ENCODE data around the gene SEPHS1. TPM values are rescaled to one million over a fixed set of nuclear protein-coding genes. Genes with fewer than 3 reads are reported as not detected.
"Not testable (repeated sequence)": the region's sequence is repeated elsewhere in the genome, so short reads cannot be mapped to it uniquely, and the experiment has no call there.

The SEPHS1 gene
- total and polyA plus RNA-seq, 8 donors, result 33.3 to 134 (median 108) TPM

- DNase-seq (no peak), ATAC-seq (no peak)
- TF ChIP-seq CTCF (IDR thresholded peaks at IDR 0.05), result no peak
These were observed 37.9 kb upstream of the SEPHS1 start for GRCh38 chr10:13386021-13386420.

GRCh38 chr10:13383399-13383761 lies 35.3 kb upstream of the SEPHS1 start:
- DNase-seq (peak; percentile 11 to 88 (median 68)), ATAC-seq (peak; percentile 96)
- no peak for TF ChIP-seq CTCF (IDR thresholded peaks at IDR 0.05)
- intact Hi-C loops (cut with DNase I), result no loop called here
- Histone ChIP-seq H3K27me3 (peaks cover 9 to 43% of the 10 kb centered on the region in 2 donors), H3K4me3 (peak overlapping the region; percentile 9 to 10), H3K9me3 (no peaks in the 10 kb centered on the region), H3K4me1 (peaks cover 0 to 4% of the 10 kb centered on the region in 2 donors), H3K36me3 (no peaks in the 10 kb centered on the region), H3K27ac (peak overlapping the region; percentile 80 to 83)

More at GRCh38 chr10:13386021-13386420, 37.9 kb upstream of the SEPHS1 start:
- intact Hi-C loops (cut with DNase I), result no loop called here
- Histone ChIP-seq H3K27ac (no peak overlapping the region), H3K4me1 (peaks cover 0 to 4% of the 10 kb centered on the region in 2 donors), H3K36me3 (no peaks in the 10 kb centered on the region), H3K9me3 (no peaks in the 10 kb centered on the region), H3K4me3 (no peak overlapping the region), H3K27me3 (peaks cover 9 to 40% of the 10 kb centered on the region in 2 donors)

GRCh38 chr10:13382703-13383398 lies 34.8 kb upstream of the SEPHS1 start:
- Histone ChIP-seq H3K4me1 (peaks cover 0 to 4% of the 10 kb centered on the region in 2 donors), H3K9me3 (no peaks in the 10 kb centered on the region), H3K36me3 (no peaks in the 10 kb centered on the region), H3K27ac (peak overlapping the region; percentile 80 to 83), H3K27me3 (peaks cover 9 to 43% of the 10 kb centered on the region in 2 donors), H3K4me3 (peak overlapping the region; percentile 9 to 10)
- peak in 3 of 4 donors; percentile 8 to 44 (median 13) for DNase-seq
- intact Hi-C loops (cut with DNase I), result no loop called here
- no peak for TF ChIP-seq CTCF (IDR thresholded peaks at IDR 0.05)
- peak; percentile 85 for ATAC-seq

- H3K27me3 ChIP-seq, result peaks cover 9 to 34% of the 10 kb centered on the region in 2 donors
- not testable (repeated sequence) for H3K9me3 ChIP-seq, H3K4me1 ChIP-seq, H3K27ac ChIP-seq, ATAC-seq, H3K4me3 ChIP-seq, H3K36me3 ChIP-seq, DNase-seq
- intact Hi-C loops (cut with DNase I), result loop anchor here in 1 of 2 donors (10.0 kb wide), 1 partner anchor 166 kb away; no protein-coding TSS in a partner anchor
These were observed 31.0 kb upstream of the SEPHS1 start for GRCh38 chr10:13379061-13379460.

GRCh38 chr10:13376746-13377145 lies 28.7 kb upstream of the SEPHS1 start:
- Histone ChIP-seq H3K4me3 (no peak overlapping the region), H3K27me3 (peaks cover 4 to 11% of the 10 kb centered on the region in 2 donors), H3K4me1 (no peaks in the 10 kb centered on the region), H3K9me3 (no peaks in the 10 kb centered on the region), H3K27ac (no peak overlapping the region), H3K36me3 (no peaks in the 10 kb centered on the region)
- intact Hi-C loops (cut with DNase I), result loop anchor here in 1 of 2 donors (10.0 kb wide), 1 partner anchor 168 kb away; no protein-coding TSS in a partner anchor
- TF ChIP-seq CTCF (IDR thresholded peaks at IDR 0.05), result no peak
- DNase-seq (no peak), ATAC-seq (no peak)
